ENCODE measurements around the gene TXNIP. TPM values are rescaled to one million over a fixed set of nuclear protein-coding genes. Genes with fewer than 3 reads are reported as not detected.

Gene TXNIP
- total RNA-seq, 4 donors from 2014 or later: 1,118 to 3,262 (median 1,971) TPM

DNA sequence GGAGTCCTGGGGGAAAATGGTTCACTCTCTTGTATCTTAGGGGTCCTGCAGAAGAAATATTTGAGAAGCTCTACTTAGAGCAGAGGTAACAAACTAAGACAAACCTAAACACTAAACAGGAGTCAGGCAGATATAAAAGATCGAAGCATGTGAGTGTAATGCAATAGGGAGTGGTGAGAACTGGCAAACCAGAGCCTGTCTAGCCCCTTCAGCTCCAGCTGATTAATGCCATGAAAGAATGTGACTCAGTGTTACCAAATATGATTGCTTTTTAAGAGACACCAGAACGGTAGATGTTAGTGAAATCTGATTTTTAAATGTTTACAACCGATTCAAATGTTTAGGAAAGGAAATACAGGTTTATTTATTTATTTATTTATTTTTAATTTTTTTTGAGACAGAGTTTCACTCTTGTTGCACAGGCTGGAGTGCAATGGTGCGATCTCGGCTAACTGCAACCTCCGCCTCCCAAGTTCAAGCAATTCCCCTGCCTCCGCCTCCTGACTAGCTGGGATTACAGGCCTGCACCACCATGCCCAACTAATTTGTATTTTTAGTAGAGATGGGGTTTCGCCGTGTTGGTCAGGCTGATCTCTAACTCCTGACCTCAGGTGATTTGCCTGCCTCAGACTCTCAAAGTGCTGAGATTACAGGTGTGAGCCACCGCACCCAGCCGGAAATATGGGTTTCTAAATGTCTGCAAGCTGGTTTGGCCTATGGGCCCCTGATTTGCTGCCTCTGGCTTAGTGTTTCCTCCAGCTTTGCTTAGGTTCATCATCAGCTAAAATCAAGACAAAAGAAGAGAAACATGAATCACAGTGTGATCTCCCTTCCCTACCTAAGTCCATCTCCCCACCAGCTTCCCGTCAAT lies 12.2 kb downstream of the TXNIP start:
- TF ChIP-seq CTCF (IDR thresholded peaks at IDR 0.05): no peak

GRCh38 chr1:145983206-145983675 lies 13.1 kb downstream of the TXNIP start:
- no peak for DNase-seq (ENCODE audit: low spot score)
- no peak for ATAC-seq (ENCODE audit: low FRiP score)
- TF ChIP-seq CTCF (IDR thresholded peaks at IDR 0.05): no peak

More for the DNA sequence above, 12.2 kb downstream of the TXNIP start:
- ATAC-seq (ENCODE audit: low FRiP score) (no peak), DNase-seq (ENCODE audit: low spot score) (no peak)

GRCh38 chr1:145982010-145982723 lies 14.2 kb downstream of the TXNIP start:
- DNase-seq (ENCODE audit: low spot score): no peak
- no peak for ATAC-seq (ENCODE audit: low FRiP score)
- TF ChIP-seq CTCF (IDR thresholded peaks at IDR 0.05): no peak

- ATAC-seq (ENCODE audit: low FRiP score): no peak
- TF ChIP-seq CTCF (IDR thresholded peaks at IDR 0.05): no peak
- no peak for DNase-seq (ENCODE audit: low spot score)
These were observed 15.9 kb downstream of the TXNIP start for GRCh38 chr1:145980457-145980994.

DNA sequence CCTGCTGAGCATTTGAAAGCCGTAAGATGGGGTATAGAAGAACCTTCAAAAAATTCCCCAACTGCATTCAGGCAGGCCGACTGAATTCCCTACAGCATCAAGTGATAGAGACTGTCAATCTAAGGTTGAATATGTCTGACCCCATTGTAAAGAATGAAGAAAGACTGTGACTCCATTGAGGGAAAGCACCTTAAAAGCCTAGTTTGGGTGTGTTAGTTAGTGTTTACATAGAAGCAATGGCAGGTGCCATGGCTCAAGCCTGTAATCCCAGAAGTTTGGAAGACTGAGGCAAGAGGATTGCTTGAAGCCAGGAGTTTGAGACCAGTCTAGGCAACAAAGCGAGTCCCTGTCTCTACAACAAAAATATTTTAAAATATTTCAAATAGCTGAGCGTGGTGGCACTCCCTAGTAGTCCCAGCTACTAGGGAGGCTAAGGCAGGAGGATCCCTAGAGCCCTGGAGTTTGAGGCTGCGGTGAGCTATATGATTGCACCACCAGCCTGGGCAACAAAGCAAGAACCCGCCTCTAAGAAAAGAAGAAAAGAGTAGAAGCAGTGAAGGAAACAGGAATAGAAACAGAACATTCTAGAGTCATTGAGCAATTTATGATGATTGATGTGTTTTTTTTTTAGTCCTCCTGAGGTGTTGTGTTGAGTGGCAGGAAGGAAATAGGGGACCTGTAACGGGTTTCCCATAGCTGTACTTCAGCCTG lies 16.5 kb downstream of the TXNIP start:
- ATAC-seq (ENCODE audit: low FRiP score): no peak
- no peak for DNase-seq (ENCODE audit: low spot score)

More for the DNA sequence above, 16.5 kb downstream of the TXNIP start:
- TF ChIP-seq CTCF (IDR thresholded peaks at IDR 0.05): no peak
